ENCODE data around the gene MROH2A. TPM values are rescaled to one million over a fixed set of nuclear protein-coding genes. Genes with fewer than 3 reads are reported as not detected.

The MROH2A gene
- total RNA-seq, 1 experiment from 2014 or later = not detected

DNA sequence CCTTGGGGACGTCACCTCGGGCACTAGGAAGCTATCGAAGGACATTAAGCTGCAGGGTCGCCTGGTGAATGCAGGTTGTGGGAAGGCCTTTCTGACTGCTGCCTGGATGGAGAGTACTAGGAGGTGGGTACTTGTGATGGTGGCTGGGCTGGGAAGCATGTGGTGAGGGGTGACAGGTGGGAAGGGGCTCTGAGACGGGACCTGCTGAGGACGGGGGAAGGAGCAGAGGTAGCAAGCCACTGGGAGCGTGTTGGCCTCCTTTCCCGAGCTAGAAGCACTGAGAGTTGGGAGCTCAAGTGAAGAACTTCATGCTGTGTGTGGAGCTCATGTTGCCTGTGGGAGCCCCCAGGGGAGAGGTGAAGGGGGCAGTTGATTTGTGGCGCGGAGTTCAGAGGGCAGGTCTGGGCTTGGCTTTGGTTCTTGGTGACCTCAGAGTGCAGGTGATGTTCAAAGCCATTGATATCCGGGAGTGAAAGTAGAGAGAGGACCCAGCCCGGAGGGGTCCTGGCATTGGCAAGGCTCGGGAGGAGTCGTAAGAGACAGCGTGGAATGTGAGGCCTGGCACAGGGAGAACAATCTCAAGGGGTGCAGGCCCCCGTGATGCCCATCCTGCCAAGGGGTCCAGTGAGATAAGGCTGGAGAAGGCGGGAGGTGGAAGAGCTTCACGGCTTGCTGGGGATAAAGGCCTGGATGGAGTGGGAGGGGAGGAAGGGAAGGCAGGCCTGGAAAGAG, 13.2 kb downstream of the MROH2A start:
- Histone ChIP-seq H3K4me1 (ENCODE audit: control insufficient read depth in 1 of 2, insufficient read depth in 2 of 2, low read length in 2 of 2) (no peaks in the 10 kb centered on the region), H3K9me3 (ENCODE audit: control insufficient read depth in 1 of 2, insufficient read depth in 1 of 2, low read depth in 1 of 2, low read length in 2 of 2) (no peaks in the 10 kb centered on the region), H3K27ac (ENCODE audit: low read depth, low read length) (no peak overlapping the region), H3K9me2 (ENCODE audit: insufficient read depth) (no peaks in the 10 kb centered on the region), H3K36me3 (ENCODE audit: control insufficient read depth in 1 of 2, insufficient read depth in 2 of 2, low read length in 2 of 2) (no peaks in the 10 kb centered on the region), H3K27me3 (ENCODE audit: insufficient read depth, low read length) (no peaks in the 10 kb centered on the region), H3K9ac (ENCODE audit: low read length) (no peak overlapping the region), H4K20me1 (ENCODE audit: insufficient read depth) (no peaks in the 10 kb centered on the region), H3K79me2 (ENCODE audit: insufficient read depth, low read length) (no peaks in the 10 kb centered on the region), H3K4me2 (ENCODE audit: low read length) (no peak overlapping the region), H2AFZ (ENCODE audit: low read depth, low read length, poor library complexity, severe bottlenecking) (no peak overlapping the region), H3K4me3 (replicated peaks in 1 of 2; ENCODE audit: low read depth in 1 of 2, low read length in 2 of 2) (no peak overlapping the region)
- ChIA-PET CTCF (no interaction called here), RAD21 (ENCODE audit: low non-redundant PET in 1 of 2, low total read pairs in 2 of 2, uncharacterized antibody in 2 of 2, unreplicated experiment in 2 of 2) (no interaction called here), POLR2A (no interaction called here)
- intact Hi-C loops (cut with micrococcal nuclease) = no loop called here
- TF ChIP-seq FOSL1 (IDR thresholded peaks at IDR 0.05; ENCODE audit: low read depth) = no peak
- TF ChIP-seq EZH2phosphoT487 (IDR thresholded peaks at IDR 0.05; ENCODE audit: borderline replicate concordance) = no peak
- TF ChIP-seq, protein P1, sequence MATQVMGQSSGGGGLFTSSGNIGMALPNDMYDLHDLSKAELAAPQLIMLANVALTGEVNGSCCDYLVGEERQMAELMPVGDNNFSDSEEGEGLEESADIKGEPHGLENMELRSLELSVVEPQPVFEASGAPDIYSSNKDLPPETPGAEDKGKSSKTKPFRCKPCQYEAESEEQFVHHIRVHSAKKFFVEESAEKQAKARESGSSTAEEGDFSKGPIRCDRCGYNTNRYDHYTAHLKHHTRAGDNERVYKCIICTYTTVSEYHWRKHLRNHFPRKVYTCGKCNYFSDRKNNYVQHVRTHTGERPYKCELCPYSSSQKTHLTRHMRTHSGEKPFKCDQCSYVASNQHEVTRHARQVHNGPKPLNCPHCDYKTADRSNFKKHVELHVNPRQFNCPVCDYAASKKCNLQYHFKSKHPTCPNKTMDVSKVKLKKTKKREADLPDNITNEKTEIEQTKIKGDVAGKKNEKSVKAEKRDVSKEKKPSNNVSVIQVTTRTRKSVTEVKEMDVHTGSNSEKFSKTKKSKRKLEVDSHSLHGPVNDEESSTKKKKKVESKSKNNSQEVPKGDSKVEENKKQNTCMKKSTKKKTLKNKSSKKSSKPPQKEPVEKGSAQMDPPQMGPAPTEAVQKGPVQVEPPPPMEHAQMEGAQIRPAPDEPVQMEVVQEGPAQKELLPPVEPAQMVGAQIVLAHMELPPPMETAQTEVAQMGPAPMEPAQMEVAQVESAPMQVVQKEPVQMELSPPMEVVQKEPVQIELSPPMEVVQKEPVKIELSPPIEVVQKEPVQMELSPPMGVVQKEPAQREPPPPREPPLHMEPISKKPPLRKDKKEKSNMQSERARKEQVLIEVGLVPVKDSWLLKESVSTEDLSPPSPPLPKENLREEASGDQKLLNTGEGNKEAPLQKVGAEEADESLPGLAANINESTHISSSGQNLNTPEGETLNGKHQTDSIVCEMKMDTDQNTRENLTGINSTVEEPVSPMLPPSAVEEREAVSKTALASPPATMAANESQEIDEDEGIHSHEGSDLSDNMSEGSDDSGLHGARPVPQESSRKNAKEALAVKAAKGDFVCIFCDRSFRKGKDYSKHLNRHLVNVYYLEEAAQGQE (IDR thresholded peaks at IDR 0.05; ENCODE audit: low read depth) = no peak
- no peak for TF ChIP-seq CEBPB (IDR thresholded peaks at IDR 0.05; ENCODE audit: low read depth)
- TF ChIP-seq, protein P2, sequence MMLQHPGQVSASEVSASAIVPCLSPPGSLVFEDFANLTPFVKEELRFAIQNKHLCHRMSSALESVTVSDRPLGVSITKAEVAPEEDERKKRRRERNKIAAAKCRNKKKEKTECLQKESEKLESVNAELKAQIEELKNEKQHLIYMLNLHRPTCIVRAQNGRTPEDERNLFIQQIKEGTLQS (IDR thresholded peaks at IDR 0.05) = no peak
- TF ChIP-seq RAD21 (IDR thresholded peaks at IDR 0.05; ENCODE audit: low read depth) = no peak
- no peak for TF ChIP-seq TCF7L2 (IDR thresholded peaks at IDR 0.05; ENCODE audit: borderline replicate concordance, extremely low read depth, insufficient read depth, insufficient read length)
- TF ChIP-seq, protein P3, sequence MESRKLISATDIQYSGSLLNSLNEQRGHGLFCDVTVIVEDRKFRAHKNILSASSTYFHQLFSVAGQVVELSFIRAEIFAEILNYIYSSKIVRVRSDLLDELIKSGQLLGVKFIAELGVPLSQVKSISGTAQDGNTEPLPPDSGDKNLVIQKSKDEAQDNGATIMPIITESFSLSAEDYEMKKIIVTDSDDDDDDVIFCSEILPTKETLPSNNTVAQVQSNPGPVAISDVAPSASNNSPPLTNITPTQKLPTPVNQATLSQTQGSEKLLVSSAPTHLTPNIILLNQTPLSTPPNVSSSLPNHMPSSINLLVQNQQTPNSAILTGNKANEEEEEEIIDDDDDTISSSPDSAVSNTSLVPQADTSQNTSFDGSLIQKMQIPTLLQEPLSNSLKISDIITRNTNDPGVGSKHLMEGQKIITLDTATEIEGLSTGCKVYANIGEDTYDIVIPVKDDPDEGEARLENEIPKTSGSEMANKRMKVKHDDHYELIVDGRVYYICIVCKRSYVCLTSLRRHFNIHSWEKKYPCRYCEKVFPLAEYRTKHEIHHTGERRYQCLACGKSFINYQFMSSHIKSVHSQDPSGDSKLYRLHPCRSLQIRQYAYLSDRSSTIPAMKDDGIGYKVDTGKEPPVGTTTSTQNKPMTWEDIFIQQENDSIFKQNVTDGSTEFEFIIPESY (IDR thresholded peaks at IDR 0.05; ENCODE audit: extremely low read depth, insufficient replicate concordance, low read length) = no peak
- no peak for TF ChIP-seq ZFX (IDR thresholded peaks at IDR 0.05)
- no peak for TF ChIP-seq SP1 (IDR thresholded peaks at IDR 0.05; ENCODE audit: low read depth)
- TF ChIP-seq EGR1 (IDR thresholded peaks at IDR 0.05; ENCODE audit: low read depth) = no peak
- ATAC-seq (no peak), DNase-seq (ENCODE audit: low read depth, low spot score) (no peak)
- no TSS peak for BruUV-seq (replicated peaks)

Data from HCT116 (cell line).